NOMO-1 treated with dmso at 0.1 percent for 144 hours (cell line): ENCODE results near the gene ZNF710.
"Not testable (repeated sequence)": the region's sequence is repeated elsewhere in the genome, so short reads cannot be mapped to it uniquely, and the experiment has no call there.

Source experiments
- DNase-seq: peaks from one replicate; lab custom pipeline; 2025; ENCODE audit not compliant: unreplicated experiment; lab: John Stamatoyannopoulos, UW

ZNF710 gene

DNA sequence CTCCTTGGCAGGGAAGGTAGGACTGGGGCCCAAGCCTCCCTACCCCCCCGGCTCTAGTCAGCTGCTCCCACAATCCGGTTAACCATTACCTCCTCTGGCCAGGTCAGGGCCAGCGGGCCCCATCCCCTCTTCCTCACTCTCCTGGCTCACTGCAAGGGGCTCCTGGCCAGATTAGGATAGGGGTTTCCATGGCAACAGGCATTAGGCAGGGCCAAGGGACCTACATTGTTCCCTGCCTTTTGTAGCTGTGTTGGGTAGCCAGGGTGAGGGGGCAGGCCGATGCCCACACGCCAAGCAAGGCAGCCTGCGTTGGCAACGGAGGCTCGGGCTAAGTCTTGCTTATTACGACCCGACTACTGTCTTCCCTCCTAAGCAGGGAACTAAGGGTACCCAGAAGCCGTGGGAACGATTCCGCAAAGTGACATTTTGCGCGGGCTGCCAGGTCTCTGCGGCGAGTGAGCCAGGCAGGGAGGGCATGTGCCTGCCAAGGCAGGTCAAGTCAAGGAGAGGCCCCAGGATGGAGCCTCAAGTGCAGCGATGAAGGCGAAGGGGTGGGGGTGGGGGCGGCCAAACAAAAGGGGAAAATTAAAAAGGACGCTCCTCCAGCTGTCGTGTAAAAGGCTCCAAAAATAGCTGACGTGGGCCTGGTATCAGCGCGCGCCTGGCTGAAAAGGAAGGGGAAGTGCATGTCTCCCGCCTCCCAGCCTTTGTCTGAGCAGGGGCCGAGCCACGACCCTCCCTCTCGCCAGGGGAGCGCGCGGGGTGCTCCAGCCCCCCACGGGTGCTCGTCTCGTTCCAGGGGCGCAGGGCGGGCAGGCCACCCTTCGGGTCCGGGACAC lies 100.2 kb downstream of the ZNF710 start:
- peak; percentile 60 for DNase-seq

DNA sequence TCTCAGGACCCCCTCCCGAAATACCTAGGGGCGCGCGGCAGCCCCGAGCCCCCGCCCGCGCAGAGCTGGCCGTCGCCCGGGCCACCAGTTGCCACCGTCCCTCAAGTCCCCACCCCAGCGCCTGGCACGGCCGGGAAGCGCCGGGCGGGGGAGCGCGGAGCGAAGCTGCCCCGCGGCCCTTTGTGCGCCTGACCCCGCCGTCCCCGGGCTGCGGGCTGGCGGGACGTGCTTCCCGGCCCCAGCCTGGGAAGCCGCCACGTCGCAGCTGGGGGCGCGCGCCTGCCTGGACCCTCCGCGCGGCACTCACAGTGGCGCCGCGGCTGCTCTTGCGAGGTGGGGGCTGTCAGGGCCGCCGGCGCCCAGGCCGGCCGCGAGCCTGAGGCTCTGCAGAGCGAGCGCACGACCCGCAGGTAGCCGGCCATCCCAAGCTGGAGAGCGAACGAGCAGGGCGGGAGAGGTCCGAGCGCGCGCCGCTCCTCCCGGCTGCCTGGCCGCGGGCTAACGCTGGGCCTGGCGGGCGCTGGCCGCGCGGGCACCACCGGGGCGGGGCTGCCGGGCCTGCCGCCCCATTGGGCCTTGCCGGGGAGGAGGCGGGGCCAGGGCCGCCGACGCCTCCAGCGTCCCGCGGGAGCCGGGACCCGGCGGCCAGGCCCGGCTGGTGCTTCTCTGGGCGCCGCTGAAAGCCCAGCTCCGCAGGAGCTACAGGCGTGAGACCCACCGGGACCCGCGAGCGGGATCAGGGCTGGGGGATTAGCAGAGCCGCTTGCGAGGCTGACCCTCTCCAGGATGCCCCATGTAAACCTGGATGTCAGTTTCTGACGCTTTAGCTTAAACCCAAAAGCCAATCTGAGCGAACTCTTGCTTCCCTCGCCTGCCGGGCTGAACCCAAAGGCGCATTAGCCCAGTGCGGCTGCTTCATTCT lies 101.1 kb downstream of the ZNF710 start, which contains the start of gene IDH2:
Gene IDH2, minus strand, starts transcription at position 500 of the 922 bp plus-strand sequence. Its CDS starts 78 bp downstream, at position 422.
- peak; percentile 69 for DNase-seq

DNA sequence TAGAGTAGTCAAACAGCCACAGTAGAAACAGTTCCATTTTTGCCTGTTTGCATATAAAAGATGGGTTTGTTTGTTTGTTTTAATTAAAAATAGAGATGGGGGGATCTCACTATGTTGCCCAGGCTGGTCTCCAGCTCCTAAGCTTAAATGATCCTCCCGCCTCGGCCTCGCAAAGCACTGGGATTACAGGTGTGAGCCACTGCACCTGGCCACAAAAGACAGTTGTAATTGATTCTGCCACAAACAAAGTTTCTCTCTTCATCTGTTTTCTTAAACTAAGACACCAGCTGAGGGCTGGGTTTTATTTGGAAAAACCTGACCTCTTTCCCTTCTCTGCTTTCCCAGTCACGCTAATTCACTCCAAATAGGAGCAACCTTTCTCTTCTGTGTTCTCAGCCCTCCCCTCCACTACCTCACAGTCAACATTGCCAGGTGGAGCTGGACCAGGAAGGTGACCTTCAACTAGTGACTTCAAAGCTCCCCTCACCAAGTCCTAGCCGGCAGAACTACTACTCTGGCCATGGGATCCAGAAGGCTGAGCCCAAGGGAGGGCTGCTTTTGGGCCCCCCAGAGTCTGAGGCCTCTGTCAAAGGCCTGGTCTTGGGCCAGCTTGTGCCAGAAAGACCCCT lies 102.7 kb downstream of the ZNF710 start:
- no peak for DNase-seq

DNA sequence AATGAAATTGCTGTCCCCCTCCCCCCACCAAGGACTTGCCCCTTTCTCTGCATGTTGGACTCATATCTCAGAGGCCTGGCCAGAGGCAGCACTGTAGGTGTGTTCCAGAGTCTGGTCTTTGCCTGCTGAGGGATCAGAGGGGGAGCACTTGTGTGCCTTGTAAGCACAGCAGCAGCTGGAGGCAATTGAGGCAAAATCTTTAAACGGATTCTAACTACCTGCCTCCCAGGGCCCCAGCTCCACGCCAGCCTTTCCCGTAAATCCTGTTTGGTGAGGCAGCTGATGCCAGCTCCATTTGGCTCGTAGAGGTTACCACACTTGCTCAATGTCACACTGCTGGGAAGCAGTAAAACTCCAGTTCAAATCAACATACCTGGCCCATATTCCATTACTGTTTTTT lies 103.4 kb downstream of the ZNF710 start:
- DNase-seq: no peak

DNA sequence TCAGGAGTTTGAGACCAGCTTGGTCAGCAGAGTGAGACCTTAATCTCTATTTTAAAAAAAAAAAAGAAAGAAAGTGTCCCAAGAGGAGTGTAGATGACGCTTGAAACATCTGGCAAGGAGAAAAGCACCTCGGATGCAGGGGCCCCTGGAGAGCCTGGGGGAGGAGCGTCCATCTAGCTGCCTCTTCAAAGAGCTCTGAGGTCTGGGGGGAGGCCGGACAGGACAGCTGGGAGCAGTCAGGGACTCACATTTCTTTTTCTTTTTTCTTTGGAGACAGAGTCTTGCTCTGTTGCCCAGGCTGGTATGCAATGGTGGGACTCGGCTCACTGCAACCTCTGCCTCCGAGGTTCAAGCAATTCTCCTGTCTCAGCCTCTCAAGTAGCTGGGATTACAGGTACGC lies 104.4 kb downstream of the ZNF710 start:
- DNase-seq: no peak

DNA sequence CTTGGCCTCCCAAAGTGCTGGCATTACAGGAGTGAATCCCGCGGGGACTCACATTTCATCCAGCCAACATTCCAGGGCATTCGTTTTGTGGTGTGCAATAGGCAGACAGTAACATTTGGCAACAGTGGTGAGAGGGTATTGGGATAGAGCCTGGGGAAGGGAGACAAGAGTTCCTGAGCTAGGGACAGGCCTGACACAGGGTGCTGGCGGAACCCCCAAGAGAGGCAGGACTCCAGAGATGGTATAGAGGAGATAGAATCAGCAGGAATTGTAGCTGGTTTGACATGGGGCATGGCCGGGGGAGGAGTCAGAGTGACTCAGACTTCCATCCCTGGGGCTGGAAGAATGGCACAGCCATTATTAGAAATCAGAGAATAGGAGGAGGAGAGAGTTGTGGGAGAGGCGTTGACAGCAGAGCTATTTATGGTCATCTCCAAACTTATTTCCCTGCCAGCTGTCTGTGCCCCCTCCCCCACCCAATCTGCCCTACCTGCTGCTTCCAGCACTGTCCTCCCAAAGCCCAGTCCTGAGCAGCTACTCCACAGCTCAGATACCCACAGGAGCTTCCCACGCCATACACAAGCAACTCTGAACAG lies 105.5 kb downstream of the ZNF710 start:
- no peak for DNase-seq

DNA sequence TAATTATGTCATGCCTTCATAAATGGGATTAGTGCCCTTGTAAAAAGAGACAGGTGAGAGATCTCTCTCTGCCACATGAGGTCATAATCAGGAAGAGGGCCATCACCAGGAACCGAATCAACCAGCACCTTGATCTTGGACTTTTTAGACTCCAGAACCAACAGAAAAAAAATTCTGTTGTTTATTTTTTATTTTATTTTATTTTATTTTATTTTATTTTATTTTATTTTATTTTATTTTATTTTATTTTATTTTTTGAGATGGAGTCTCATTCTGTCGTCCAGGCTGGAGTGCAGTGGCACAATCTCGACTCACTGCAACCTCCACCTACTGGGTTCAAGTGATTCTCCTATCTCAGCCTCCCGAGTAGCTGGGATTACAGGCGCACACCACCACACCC lies 106.9 kb downstream of the ZNF710 start:
- not testable (repeated sequence) for DNase-seq

DNA sequence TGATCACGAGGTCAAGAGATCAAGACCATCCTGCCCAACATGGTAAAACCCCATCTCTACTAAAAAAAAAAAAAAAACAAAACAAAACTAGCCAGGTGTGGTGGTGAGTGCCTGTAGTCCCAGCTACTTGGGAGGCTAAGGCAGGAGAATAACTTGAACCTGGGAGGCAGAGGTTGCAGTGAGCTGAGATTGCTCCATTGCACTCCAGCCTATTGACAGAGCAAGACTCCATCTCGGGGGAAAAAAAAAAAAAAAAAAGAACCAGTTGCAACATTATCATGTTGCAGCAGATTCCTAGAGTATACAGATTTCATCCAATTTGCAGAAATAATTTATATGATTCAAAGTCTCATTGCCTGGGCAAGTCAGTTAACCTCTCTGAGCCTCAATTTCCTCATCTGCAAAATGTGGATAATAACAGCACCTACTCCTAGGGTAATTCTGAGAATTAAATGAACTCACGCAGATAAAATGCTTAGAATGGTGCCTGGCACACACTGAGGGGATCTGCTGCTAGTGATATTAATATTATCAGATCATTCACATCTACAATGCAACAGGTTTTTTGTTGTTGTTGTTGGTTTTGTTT lies 108.1 kb downstream of the ZNF710 start:
- DNase-seq: not testable (repeated sequence)

DNA sequence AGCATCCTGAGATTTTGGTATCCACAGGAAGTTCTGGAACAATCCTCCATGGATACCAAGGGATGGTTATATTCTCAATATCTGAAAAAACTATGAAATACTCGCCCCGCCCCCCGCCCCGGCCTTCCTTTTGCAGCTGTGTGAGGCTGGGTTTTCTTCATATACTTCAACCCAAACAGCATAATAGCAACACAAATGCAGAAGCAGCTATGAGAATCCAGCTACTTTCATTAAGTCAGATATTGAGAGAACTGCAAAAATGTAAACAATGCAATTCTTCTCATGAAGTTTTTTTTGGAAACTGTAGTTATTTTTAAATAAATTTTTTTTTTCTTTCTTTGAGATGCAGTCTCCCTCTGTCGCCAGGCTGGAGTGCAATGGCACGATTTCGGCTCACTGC lies 112.0 kb downstream of the ZNF710 start:
- no peak for DNase-seq

DNA sequence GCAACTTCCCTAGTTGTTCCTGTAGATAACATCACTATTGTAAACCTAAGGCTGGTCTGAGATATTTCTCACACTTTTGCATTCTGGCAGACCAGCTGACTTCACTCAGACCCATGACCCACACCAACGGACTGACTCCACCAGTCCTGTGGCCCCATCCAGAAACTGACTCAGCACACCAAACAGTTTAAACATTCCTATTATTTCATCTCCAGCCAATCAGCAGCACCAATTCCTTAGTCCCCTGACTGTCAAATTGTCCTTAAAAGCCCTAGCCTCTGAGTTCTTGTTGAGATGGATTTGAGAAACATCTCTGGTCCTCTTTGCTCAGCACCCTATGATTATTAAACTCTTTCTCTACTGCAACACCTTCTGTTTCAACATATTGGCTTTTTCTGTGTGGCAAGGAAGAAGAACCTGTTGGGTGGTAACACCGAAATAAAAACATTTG lies 113.4 kb downstream of the ZNF710 start:
- no peak for DNase-seq

DNA sequence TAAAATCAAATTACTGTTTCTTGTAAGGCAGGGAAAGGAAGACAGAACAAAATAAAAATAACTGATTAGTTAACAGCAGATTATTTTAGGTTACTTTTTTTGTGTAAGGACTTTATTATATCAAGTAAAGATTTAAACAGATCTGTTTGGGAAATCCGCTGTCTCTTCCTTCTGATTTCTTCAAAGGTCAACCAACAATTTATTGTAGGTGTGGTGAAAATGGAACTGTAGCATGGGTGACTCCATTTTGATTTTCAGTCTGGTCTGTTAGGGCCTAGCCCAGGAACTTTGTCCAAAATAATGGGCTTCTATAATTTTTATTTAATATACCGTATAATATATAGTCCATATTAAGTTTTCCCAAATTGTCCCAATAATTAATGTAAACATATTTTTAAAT lies 114.7 kb downstream of the ZNF710 start:
- no peak for DNase-seq

DNA sequence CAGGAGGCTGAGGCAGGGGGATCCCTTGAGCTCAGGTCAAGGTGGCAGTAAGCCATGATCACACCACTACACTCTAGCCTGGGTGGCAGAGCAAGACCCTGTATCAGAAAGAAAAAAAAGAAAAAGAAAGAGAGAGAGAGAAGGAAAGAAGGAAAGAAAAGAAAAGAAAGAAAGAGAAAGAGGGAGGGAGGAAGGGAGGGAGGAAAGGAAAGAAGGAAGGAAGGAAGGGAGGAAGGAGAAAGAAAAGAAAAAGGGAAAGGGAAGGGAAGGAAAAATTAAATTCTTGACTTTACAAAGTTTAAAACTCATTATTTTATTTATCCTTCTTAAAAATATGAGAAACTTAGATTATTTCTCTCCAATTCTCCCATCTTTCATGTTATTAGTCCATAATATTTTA lies 118.2 kb downstream of the ZNF710 start:
- DNase-seq: no peak

DNA sequence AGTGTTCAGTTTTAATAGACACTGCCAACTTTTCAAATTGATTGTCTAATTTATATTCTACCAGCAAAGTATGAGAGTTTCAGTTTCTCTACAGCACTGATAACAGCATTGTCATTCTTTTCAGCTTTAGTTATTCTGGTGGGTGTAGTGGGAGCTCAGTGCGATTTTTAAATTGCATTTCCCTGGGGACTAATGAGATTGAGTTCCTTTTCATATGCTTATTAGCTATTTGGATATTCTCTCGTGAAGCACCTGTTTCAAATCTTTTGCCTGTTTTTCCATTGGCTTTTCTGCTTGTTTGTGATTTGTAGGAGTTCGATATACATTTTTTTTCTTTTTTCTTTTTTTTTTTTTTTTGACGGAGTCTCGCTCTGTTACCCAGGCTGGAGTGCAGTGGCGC lies 120.0 kb downstream of the ZNF710 start:
- DNase-seq: no peak

DNA sequence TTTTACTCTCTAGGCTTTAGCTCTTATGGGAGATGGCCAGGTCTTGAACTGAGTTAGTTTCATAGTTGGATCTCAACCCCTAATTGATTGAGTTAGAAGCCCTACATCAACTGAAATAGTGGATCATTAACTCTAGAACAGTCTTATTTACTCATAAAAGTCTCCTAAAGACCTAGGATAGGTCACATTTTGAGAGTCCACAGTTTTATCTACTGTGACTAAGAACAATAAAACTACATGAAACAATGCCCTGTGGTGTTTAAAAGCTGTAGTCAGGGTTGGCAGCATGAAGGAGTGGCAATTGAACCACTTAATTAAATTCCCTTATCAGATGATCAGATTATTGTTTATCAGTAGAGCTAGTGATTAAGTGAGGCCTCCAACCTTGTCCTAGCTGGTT lies 123.4 kb downstream of the ZNF710 start:
- no peak for DNase-seq

DNA sequence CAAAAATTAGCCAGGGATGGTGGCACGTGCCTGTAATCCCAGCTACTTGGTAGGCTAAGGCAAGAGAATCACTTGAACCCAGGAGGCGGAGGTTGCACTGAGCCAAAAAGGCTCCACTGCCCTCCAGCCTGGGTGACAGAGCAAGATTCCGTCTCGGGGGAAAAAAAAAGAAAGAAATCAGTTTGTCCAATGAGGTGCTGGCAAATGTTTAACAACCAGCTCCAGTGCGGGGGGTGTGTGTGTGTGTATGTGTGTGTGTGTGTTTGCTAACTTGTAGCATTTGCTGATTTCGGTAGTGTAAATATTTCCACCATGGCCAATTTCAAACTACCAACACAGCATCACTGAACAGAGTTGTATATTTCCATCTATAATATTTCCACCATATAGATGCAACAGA lies 124.9 kb downstream of the ZNF710 start:
- no peak for DNase-seq

DNA sequence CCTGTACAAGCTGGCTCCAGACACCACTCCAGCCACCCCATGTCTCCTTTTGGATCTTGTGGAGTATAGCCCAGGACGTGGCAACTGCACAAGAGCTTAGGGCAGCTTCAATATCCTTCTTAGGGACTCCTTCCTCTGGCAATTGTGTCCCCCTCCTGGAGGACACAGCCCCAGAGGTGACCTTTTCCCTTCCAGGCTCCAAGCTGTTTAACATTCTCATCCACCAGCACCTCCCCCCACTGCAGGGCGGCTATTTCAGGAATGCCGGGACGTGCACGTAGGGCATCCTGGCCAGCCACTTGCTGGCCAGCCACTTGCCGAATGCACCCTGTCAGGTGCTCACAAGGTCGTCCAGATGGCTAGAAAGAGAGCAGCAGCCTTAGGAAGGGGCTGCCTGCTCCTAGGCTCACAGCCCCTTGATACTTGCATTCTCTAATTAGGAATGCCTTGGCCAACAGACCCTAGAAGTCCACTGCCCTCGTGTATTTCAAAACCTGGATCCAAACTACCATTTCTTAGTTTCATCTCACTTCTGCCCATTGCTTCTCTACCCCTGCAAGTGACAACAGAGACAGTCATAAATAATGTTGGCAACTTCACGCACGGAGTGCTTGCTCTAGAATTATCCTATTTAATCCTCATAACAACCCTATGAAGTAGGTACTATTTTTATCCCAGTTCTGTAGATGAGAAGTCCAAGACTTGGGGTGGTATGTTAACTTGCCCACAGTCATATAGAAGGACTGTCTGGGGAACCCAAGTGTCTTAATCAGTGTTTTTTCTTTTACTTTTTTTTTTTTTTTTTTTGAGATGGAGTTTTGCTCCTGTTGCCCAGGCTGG lies 125.7 kb downstream of the ZNF710 start:
- no peak for DNase-seq

DNA sequence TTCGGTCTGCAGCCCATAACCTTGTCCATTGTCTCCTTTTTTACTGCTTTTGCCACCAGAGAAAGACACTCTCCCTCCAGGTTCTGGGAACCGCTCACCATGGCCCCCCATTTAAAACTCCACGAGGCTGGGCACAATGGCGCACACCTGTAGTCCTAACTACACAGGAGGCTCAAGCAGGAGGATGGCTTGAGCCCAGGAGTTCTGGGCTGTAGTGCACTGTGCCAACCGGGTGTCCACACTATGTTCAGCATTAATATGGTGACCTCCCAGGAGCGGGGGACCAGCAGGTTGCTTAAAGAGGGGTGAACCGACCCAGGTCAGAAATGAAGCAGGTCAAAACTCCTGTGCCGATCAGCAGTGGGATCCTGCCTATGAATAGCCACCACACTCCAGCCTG lies 129.2 kb downstream of the ZNF710 start:
- DNase-seq: no peak
